HG03060 (cell line): ENCODE results near the gene LAMTOR2.
A peak's percentile ranks its signal among the peaks of the same experiment; 100 is the strongest.
"Not testable (repeated sequence)": the region's sequence is repeated elsewhere in the genome, so short reads cannot be mapped to it uniquely, and the experiment has no call there.

Experiments used
- ATAC-seq: cut with Tn5 transposase; IDR thresholded peaks from one replicate; pipeline ENCODE4 v1.9.1; 2021; ENCODE audit warnings: low read depth, moderate number of reproducible peaks; ENCODE audit not compliant: unreplicated experiment

LAMTOR2 gene

DNA sequence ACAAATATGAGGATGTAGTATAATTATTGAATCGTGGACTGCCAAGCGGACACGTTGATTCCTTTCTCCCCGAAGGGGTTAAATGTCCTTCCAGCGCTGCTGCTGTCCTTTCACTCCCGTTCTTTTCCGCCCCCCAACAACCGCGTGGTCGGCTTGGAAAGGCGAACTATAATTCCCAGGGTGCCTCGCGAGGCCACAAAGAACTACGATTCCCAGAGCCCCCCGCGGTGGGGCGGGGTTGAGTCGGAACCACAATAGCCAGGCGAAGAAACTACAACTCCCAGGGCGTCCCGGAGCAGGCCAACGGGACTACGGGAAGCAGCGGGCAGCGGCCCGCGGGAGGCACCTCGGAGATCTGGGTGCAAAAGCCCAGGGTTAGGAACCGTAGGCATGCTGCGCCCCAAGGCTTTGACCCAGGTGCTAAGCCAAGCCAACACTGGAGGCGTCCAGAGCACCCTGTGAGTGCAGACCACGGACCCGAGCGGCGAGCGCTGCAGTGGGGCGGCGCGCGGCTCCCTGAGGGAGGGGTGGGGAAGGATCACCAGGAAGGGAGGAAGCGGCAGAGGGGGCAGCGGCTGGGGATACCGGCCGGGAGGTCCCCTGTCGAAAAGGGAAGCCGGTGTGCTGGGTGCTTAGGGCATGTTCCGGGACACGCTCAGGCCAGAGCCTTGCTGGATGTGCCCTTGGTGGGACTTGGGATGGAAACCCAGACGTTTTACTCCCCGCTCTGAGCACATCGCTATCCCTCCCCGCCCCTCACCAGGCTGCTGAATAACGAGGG is at the start of gene LAMTOR2:
Gene LAMTOR2, plus strand, starts transcription at position 283 of the 781 bp plus-strand sequence. Its CDS starts 108 bp downstream, at position 391.
- peak; percentile 58 for ATAC-seq

DNA sequence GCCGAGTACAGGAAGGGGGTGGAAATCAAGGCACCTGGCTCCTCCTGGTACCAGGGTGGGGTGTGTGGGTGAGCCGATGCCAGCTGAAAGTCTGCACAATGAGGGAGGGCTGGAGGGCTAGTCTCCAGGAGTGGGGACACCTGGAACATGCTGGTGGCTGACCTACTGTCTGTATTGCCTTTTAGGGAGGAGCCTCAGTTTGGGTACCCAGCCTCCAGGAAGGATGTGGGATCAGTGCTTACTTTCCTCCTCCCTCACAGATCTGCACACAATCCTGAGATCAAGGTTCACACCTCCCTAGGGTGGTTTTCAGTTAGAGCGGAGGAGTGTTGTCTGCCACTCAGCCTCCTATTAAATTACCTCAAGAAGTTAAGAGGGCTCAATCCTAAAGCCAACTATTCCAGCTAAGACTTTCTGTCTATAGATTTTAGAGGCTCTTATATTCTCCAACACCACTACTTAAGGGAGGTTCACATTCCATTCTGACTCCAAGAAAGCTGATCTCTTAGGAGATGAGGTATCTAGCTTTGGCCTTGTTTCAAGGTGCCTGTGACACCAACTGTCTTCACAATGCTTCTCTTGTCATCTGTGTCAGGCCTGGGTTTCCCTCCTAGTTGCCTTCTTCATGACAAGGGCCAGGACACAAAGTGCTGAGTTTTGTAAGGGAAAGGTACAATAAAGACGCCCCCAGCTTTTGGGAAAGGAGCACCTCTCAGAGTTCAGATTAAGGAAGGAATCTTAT is 49.6 kb upstream of the LAMTOR2 start:
- no peak for ATAC-seq

DNA sequence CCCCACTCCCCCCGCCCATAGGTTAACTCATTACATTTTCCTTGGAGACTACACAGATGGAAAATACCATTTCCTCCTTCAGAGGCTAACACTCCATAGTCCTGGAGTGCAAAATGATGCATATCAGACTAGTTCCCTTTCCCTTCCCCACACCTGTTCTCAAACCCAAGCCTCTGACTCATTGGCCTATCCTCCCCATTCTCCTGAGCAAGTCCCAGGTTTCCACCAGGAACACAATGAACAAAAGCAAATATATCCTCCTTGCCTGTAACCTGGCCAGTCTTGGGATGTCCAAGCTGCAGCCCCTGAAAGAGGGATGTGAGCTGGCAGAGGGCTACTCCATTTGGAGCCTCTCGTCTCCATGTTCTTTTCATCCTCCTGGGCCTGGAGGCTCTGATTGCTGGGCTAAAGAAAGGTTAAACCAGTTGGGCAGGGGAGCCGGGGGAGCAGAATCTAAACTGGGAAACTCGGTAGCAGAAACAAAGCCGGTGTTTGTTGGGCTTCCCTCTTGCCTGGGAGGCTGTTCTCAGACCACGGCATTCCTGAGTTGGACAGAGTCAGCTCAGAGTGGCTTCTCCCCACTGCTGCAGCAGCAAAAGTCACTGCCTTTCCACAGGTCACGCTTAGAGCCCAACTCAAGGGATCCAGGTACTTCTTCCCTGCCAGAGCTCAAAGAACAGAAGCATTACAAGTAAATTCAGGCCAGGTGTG is 47.8 kb upstream of the LAMTOR2 start:
- no peak for ATAC-seq

DNA sequence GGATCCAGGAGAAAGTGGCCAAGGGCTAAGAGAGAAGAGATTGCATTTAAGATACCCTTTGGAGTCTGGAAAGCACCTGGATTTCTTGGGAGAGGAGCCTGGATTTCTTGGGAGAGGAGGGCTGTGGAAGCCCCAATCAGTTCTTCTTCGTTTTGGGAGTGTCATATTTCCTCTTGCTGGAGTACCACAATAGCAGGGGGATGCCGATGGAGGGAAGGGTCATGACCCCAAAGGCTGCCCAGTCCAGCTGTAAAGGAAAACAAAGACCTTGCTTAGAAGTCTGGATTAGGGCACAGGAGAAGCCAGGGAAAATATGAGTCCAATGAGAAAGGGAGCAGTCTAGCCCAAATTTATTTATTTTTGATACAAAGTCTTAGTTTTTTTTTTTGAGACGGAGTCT is 45.2 kb upstream of the LAMTOR2 start:
- ATAC-seq, result no peak

DNA sequence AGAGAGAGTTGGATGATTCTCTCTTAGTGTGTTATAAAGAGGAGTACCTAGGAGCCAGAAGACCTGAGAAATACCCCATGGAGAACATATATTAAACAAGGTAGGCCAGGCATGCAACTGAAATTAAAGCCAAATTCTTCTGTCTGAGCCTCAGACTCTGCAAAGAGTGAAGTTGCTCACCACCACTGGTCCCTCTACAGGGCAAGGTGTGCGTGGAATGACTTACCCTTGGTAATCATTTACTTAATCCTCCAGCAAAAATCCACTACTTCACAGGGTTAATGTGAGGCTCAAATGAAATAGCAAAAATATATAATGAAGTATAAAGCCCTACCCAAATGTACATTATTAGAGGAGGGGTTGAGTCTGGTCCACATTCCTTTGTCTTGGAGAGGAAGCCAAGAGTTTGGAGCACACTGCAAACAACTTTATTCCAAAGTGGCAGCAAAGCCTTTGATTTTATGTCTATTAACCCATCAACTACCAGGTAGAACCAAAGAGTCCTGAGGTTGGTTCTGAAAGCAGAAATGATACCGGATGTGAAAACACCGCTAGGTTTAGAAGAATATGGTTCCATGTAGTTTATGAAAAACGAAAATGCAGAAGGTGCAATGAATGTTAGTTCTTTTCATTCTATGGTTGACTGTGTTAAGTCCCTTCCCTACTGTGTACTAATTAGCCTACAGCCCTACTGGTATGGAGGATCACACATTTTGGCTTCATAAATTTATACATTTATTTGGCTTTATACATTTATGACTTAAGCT is 42.3 kb upstream of the LAMTOR2 start:
- ATAC-seq, result peak; percentile 69

DNA sequence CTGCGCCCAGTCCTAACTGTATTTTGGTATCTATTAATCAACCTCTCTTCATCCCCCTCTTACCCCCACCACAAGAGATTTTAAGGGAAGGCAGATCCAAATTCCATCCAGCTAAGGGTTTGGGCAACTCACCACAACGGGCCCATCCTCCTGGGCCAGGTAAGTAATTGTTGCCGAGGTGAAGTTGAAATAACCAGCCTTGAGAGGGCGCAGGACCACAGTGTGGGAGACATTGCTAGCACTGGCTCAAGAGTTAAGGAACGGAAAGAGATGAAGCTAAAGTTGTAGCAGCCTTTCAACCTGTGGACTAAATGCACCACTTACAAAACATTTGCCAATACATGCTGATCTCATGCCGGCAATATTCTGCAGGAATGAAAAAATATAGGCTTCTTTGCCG is 39.8 kb upstream of the LAMTOR2 start:
- no peak for ATAC-seq

GRCh38 chr1:156019946-156020292 is 34.7 kb upstream of the LAMTOR2 start:
- no peak for ATAC-seq

GRCh38 chr1:156020293-156021092 is 34.1 kb upstream of the LAMTOR2 start, which contains the start of gene SSR2:
Gene SSR2, minus strand, starts transcription at chr1:156020951. Its CDS starts 784 bp downstream, at chr1:156020167.
- ATAC-seq, result peak; percentile 82

GRCh38 chr1:156021093-156021428 is 33.5 kb upstream of the LAMTOR2 start:
- ATAC-seq, result no peak

- ATAC-seq, result no peak
These were observed 32.6 kb upstream of the LAMTOR2 start for GRCh38 chr1:156021954-156022353.

DNA sequence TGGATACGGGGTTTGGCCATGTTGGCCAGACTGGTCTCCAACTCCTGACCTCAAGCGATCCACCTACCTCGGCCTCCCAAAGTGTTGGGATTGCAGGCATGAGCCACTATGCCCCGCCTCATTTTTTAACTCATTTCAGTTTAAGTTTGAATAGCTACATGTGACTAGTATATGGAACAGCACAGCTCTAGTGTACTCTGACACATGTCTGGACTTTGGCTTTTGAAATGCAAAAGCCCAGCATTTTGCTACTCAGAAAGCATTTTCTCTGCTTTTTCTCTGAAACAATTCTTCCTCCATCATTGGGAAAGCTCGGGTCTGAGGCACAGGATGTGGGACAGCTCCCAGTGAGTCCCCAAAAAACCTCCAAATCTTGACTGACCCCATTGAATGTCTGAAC is 29.8 kb upstream of the LAMTOR2 start:
- no peak for ATAC-seq

- no peak for ATAC-seq
These were observed 28.7 kb upstream of the LAMTOR2 start for GRCh38 chr1:156025876-156026275.

GRCh38 chr1:156026588-156026987 is 28.0 kb upstream of the LAMTOR2 start:
- ATAC-seq, result no peak

DNA sequence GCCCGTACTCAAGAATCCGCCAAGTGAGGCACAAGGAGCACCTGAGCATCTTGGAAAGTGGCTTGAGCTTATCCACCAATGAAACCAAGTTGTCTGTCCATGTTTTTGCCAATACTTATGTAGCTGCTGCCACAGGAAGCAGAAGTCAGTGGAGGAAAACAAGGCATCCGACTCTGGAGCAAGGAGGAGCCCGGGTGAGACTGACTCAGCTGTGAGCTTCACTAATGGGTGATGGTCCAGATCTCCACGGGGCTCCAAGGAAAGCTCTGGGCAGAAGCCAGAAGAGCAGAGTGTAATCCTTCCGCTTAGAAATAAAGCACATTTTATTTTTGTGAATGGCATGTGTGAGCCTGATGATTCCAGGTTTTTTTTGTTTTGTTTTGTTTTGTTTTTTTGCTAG is 21.6 kb upstream of the LAMTOR2 start:
- no peak for ATAC-seq

GRCh38 chr1:156034991-156035390 is 19.6 kb upstream of the LAMTOR2 start:
- not testable (repeated sequence) for ATAC-seq

DNA sequence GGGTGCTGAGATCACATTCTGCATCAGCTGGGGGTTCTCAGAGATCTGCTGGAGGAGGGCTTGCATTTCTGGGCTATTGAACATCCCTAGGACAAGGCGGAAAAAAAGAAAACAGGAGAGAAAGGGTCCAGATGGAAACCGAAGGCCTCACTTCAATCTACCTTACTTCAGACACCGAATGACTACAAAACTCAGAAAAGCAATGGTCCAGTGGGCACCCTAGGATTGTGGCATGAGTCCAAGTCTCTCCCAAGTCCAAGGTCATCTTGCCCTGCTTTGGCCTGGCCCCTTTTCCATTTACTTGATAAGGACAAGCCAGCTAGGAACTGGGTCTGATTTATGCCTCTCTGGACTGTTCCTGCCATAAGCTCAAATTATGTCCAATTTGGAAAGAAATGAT is 11.8 kb upstream of the LAMTOR2 start:
- no peak for ATAC-seq

DNA sequence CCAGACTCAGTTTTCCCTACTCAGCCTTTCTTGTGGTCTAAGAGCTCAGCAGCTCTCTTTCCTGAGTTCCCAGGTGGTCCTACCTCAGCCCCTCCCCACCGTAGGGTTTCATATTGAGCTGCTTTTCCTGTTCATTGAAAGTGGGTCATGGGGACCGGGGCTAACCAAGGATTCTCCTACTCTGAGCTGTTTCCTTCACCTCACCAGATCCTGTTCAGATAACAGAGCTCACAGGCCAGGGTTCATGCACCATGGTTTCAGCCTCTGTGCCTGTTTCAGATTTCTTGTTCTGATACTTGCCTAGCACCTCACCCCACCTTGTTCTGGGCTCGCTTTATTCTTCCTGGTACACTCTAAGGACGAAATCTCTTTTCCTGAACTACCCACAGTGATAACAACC is 9.5 kb upstream of the LAMTOR2 start:
- ATAC-seq, result no peak

GRCh38 chr1:156048663-156049258 is 5.8 kb upstream of the LAMTOR2 start:
- no peak for ATAC-seq

GRCh38 chr1:156050376-156050775 is 4.2 kb upstream of the LAMTOR2 start:
- no peak for ATAC-seq
